Measurements from ENCODE around the gene NODAL. TPM values are rescaled to one million over a fixed set of nuclear protein-coding genes. Genes with fewer than 3 reads are reported as not detected.

The NODAL gene
- polyA plus RNA-seq, 4 donors = 0.04 to 0.16 TPM; not detected in 2

DNA sequence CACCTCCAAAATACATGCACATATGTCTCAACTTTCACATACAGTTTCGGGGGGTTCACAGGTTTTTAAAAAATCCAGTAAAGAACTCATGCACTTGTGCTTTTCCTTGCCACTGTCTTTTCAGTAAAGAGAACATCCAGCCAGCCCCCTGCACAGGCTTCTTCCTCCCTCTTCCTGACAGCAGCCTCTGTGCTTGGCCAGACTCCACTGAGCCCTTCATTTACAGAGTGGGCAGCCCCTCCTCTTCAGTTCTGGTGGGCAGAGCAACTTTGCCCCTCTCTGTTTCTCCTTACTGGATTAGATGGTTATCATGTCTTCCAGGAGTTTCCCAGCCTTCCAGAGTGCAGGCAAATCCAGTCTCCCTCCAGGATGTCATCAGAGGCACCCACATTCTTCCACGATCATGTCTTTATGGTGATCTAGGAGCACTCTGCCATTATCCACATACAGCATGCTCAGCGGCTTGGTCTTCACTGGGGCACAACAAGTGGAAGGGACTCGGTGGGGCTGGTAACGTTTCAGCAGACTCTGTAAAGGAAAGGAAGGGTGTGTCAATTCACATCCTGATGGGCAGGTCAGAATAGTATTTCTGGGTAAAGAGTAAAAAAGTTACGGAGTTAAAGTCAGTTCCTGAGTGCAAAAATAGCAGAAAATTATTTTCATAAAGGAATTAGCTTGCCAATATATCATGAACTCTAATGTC lies 8.8 kb downstream of the NODAL start:
- Histone ChIP-seq H3K4me3 (ENCODE audit: low read depth in 1 of 3, low read length in 3 of 3) (no peak overlapping the region), H3K27me3 (ENCODE audit: control insufficient read depth in 3 of 3, insufficient read depth in 3 of 3, low read length in 3 of 3) (no peaks in the 10 kb centered on the region), H3K9me3 (ENCODE audit: control insufficient read depth in 2 of 2, insufficient read depth in 1 of 2, low read depth in 1 of 2, low read length in 1 of 2) (no peaks in the 10 kb centered on the region), H3K36me3 (ENCODE audit: control insufficient read depth in 3 of 3, insufficient read depth in 2 of 3, low read depth in 1 of 3, low read length in 3 of 3) (peaks cover 5 to 38% (median 5%) of the 10 kb centered on the region in 3 donors), H3K4me1 (ENCODE audit: control insufficient read depth in 3 of 3, insufficient read depth in 2 of 3, low read depth in 1 of 3, low read length in 2 of 3) (peaks cover 0 to 16% (median 7%) of the 10 kb centered on the region in 3 donors), H3K27ac (ENCODE audit: low read depth in 1 of 3, low read length in 2 of 3) (no peak overlapping the region)
- no peak for DNase-seq
- WGBS, 3 donors = 60 to 72% (median 64%) methylated on average over 6 of the region's 6 CpGs
- FAIRE-seq = no peak

DNA sequence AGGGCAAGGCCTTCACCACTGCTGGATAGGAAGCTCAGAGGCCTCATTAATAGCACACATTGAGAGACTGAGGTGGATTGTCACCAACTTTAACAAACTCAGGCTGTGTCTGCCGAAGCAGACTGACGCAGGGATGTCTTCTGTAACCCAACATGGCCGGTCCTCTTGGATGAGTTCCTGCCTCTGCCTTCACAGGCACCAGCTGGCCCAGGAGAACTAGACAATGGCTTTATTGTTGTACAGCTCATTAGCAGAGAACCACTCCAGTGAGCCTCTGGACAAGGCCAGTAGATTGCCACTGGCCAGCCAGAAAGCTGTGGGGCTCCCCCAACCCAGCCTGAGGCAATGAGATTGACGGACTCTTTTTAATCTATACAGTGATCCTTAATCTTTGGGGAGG lies 9.4 kb downstream of the NODAL start:
- FAIRE-seq (no peak), DNase-seq (no peak)
- 29 to 57% (median 49%) methylated on average over 4 of the region's 4 CpGs for WGBS, 3 donors

DNA sequence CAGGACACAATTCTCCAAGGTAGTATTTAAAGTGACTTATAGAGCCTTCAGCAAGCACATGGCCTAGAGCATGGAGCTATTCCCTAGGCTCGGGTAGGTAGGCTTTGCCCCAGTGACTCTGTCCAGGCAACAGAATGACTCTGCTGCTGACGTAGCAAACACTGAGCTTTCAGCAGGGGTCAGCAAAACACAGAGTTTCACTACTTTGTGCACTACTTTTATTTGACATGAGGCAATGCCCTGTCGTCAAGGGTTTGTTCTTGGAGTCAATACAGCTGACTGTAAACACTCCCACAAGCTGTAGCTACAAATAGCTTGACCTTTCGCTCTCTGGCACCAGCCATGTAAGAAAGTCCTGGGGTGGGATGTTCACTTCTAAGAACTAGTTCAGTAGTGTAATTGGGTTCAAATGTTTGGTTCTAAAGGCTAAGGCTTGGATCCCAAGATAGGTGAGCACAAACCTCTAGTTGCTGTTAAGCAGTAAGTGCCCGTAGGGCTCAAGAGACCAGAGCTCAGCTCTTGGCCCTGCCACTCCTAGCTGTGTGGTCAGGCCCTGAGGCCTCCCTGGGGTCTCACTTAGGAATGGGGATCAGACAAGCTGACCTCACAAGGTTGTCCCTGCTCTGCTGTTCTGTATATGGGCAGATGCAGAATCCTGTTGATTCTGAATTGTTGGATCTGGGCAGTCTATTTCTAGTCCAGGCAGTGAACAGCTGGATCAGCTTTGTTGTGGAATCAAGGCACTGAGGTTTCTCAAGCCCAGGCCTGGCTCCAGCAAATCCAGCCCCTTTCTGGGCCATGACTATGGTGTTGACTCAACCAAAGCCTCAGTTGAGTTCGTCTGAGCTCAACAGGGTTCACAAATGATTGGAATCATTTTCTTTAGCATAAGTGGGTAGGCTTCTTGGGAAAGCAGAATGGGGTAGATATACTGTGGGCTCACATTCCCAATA lies 10.7 kb downstream of the NODAL start:
- peak overlapping the region in 2 of 3 donors; percentile 55 to 89 for H3K27ac ChIP-seq (ENCODE audit: low read depth in 1 of 3, low read length in 2 of 3)
- no peak overlapping the region for H3K4me3 ChIP-seq (ENCODE audit: low read depth in 1 of 3, low read length in 3 of 3)
- no peak for FAIRE-seq
- no peaks in the 10 kb centered on the region for H3K9me3 ChIP-seq (ENCODE audit: control insufficient read depth in 2 of 2, insufficient read depth in 1 of 2, low read depth in 1 of 2, low read length in 1 of 2)
- H3K4me1 ChIP-seq (ENCODE audit: control insufficient read depth in 3 of 3, insufficient read depth in 2 of 3, low read depth in 1 of 3, low read length in 2 of 3) = peaks cover 0 to 16% (median 7%) of the 10 kb centered on the region in 3 donors
- WGBS, 3 donors = 47 to 70% (median 65%) methylated on average over 6 of the region's 6 CpGs
- DNase-seq = peak; percentile 17 to 81
- H3K36me3 ChIP-seq (ENCODE audit: control insufficient read depth in 3 of 3, insufficient read depth in 2 of 3, low read depth in 1 of 3, low read length in 3 of 3) = peaks cover 6 to 46% (median 7%) of the 10 kb centered on the region in 3 donors
- H3K27me3 ChIP-seq (ENCODE audit: control insufficient read depth in 3 of 3, insufficient read depth in 3 of 3, low read length in 3 of 3) = no peaks in the 10 kb centered on the region

More for the DNA sequence above, 9.4 kb downstream of the NODAL start:
- Histone ChIP-seq H3K27ac (ENCODE audit: low read depth in 1 of 3, low read length in 2 of 3) (peak overlapping the region in 2 of 3 donors; percentile 13 to 89), H3K9me3 (ENCODE audit: control insufficient read depth in 2 of 2, insufficient read depth in 1 of 2, low read depth in 1 of 2, low read length in 1 of 2) (no peaks in the 10 kb centered on the region), H3K4me3 (ENCODE audit: low read depth in 1 of 3, low read length in 3 of 3) (no peak overlapping the region), H3K27me3 (ENCODE audit: control insufficient read depth in 3 of 3, insufficient read depth in 3 of 3, low read length in 3 of 3) (no peaks in the 10 kb centered on the region), H3K36me3 (ENCODE audit: control insufficient read depth in 3 of 3, insufficient read depth in 2 of 3, low read depth in 1 of 3, low read length in 3 of 3) (peaks cover 5 to 41% (median 7%) of the 10 kb centered on the region in 3 donors), H3K4me1 (ENCODE audit: control insufficient read depth in 3 of 3, insufficient read depth in 2 of 3, low read depth in 1 of 3, low read length in 2 of 3) (peaks cover 0 to 16% (median 7%) of the 10 kb centered on the region in 3 donors)

DNA sequence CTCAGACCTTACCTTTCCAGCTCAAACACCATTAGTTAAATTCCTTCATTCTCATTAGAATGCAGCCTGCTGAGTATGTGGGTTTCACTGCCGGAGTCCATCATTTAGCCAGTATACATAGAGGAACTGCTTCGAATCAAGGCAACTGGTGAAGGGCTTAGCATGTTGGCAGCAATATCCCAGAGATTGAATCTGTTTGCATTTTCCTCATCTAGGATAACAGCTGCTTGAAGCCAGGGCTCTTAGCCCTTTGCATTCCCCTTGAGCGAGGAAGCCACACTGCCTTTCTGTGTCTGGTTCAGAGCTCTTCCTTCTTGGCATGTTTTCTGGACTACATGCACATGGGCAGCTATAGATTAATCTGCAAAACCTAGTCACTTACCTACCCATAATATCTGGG lies 14.7 kb downstream of the NODAL start:
- WGBS, 3 donors = 81 to 92% (median 81%) methylated on average over 3 of the region's 3 CpGs
- peaks cover 18 to 50% (median 26%) of the 10 kb centered on the region in 3 donors for H3K36me3 ChIP-seq (ENCODE audit: control insufficient read depth in 3 of 3, insufficient read depth in 2 of 3, low read depth in 1 of 3, low read length in 3 of 3)
- no peak for FAIRE-seq
- peaks cover 0 to 14% (median 6%) of the 10 kb centered on the region in 3 donors for H3K4me1 ChIP-seq (ENCODE audit: control insufficient read depth in 3 of 3, insufficient read depth in 2 of 3, low read depth in 1 of 3, low read length in 2 of 3)
- H3K27me3 ChIP-seq (ENCODE audit: control insufficient read depth in 3 of 3, insufficient read depth in 3 of 3, low read length in 3 of 3) = no peaks in the 10 kb centered on the region
- no peak overlapping the region for H3K4me3 ChIP-seq (ENCODE audit: low read depth in 1 of 3, low read length in 3 of 3)
- H3K9me3 ChIP-seq (ENCODE audit: control insufficient read depth in 2 of 2, insufficient read depth in 1 of 2, low read depth in 1 of 2, low read length in 1 of 2) = no peaks in the 10 kb centered on the region
- DNase-seq = no peak
- H3K27ac ChIP-seq (ENCODE audit: low read depth in 1 of 3, low read length in 2 of 3) = no peak overlapping the region

DNA sequence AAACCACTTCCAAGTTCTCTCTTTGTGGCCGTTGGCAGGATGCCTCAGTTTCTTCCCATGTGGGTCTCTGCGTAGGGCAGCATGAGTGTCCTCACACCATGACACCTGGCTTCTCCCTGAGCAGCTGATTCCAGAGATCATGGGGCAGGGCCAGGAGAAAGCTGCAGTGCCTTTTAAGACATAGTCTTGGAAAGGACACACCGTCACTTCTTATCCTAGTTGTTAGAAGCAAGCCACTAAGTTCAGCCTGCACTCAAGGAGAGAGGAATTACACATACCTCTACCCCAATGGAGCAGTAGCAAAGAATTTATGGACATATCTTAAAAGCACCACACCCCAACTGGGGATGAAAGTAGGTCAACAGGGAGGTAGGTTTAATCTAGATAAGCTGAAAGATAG lies 16.4 kb downstream of the NODAL start:
- Histone ChIP-seq H3K36me3 (ENCODE audit: control insufficient read depth in 3 of 3, insufficient read depth in 2 of 3, low read depth in 1 of 3, low read length in 3 of 3) (peaks cover 19 to 55% (median 37%) of the 10 kb centered on the region in 3 donors), H3K27ac (ENCODE audit: low read depth in 1 of 3, low read length in 2 of 3) (no peak overlapping the region), H3K9me3 (ENCODE audit: control insufficient read depth in 2 of 2, insufficient read depth in 1 of 2, low read depth in 1 of 2, low read length in 1 of 2) (no peaks in the 10 kb centered on the region), H3K27me3 (ENCODE audit: control insufficient read depth in 3 of 3, insufficient read depth in 3 of 3, low read length in 3 of 3) (no peaks in the 10 kb centered on the region), H3K4me3 (ENCODE audit: low read depth in 1 of 3, low read length in 3 of 3) (no peak overlapping the region), H3K4me1 (ENCODE audit: control insufficient read depth in 3 of 3, insufficient read depth in 2 of 3, low read depth in 1 of 3, low read length in 2 of 3) (peaks cover 0 to 3% (median 0%) of the 10 kb centered on the region in 3 donors)
- 71 to 80% (median 78%) methylated on average over 3 of the region's 3 CpGs for WGBS, 3 donors
- FAIRE-seq (no peak), DNase-seq (no peak)

DNA sequence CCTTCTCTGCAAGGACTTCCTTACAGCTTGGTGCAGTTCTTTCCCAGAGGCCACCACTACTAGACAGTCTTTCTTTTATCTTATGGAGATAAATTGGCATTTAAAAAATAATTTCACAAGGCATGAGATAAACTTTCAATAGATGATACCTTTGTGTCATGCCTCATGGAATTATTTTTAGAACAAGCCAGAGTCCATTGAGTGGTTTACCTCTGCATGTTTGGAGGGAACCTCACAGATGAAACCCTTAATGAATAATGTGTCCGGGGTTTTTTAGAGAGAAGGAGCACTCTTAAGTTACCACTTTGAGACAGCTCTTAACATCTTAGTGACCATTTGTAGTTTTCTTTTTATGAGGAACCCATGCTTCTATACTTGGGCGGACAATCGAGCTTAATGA lies 17.2 kb downstream of the NODAL start:
- DNase-seq (no peak), FAIRE-seq (no peak)
- WGBS, 3 donors = 97 to 99% (median 98%) methylated on average over 3 of the region's 3 CpGs
- Histone ChIP-seq H3K4me1 (ENCODE audit: control insufficient read depth in 3 of 3, insufficient read depth in 2 of 3, low read depth in 1 of 3, low read length in 2 of 3) (no peaks in the 10 kb centered on the region), H3K4me3 (ENCODE audit: low read depth in 1 of 3, low read length in 3 of 3) (no peak overlapping the region), H3K27me3 (ENCODE audit: control insufficient read depth in 3 of 3, insufficient read depth in 3 of 3, low read length in 3 of 3) (no peaks in the 10 kb centered on the region), H3K9me3 (ENCODE audit: control insufficient read depth in 2 of 2, insufficient read depth in 1 of 2, low read depth in 1 of 2, low read length in 1 of 2) (no peaks in the 10 kb centered on the region), H3K27ac (ENCODE audit: low read depth in 1 of 3, low read length in 2 of 3) (no peak overlapping the region), H3K36me3 (ENCODE audit: control insufficient read depth in 3 of 3, insufficient read depth in 2 of 3, low read depth in 1 of 3, low read length in 3 of 3) (peaks cover 20 to 57% (median 37%) of the 10 kb centered on the region in 3 donors)

DNA sequence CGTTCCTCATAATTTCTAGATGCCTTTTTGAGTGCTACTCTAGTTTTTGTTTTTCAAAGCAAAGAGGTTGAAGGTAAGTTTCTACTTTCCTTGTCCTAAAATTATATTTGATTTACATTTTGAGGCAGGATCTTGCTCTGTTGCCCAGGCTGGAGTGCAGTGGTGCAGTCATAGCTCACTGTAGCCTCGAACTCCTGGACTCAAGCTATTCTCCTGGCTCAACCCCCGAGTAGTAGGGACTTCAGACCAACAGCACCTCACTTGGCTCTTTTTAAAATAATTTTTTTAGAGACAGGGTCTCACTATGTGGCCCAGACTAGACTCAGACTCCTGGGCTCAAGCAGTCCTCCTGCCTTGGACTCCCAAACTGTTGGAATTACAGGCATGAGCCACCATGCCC lies 22.8 kb downstream of the NODAL start:
- Histone ChIP-seq H3K4me3 (ENCODE audit: low read depth in 1 of 3, low read length in 3 of 3) (no peak overlapping the region), H3K27ac (ENCODE audit: low read depth in 1 of 3, low read length in 2 of 3) (no peak overlapping the region), H3K9me3 (ENCODE audit: control insufficient read depth in 2 of 2, insufficient read depth in 1 of 2, low read depth in 1 of 2, low read length in 1 of 2) (no peaks in the 10 kb centered on the region), H3K27me3 (ENCODE audit: control insufficient read depth in 3 of 3, insufficient read depth in 3 of 3, low read length in 3 of 3) (no peaks in the 10 kb centered on the region), H3K36me3 (ENCODE audit: control insufficient read depth in 3 of 3, insufficient read depth in 2 of 3, low read depth in 1 of 3, low read length in 3 of 3) (peaks cover 7 to 38% (median 26%) of the 10 kb centered on the region in 3 donors), H3K4me1 (ENCODE audit: control insufficient read depth in 3 of 3, insufficient read depth in 2 of 3, low read depth in 1 of 3, low read length in 2 of 3) (no peaks in the 10 kb centered on the region)
- no peak for FAIRE-seq
- 89 to 97% (median 92%) methylated on average over 3 of the region's 3 CpGs for WGBS, 3 donors
- no peak for DNase-seq

DNA sequence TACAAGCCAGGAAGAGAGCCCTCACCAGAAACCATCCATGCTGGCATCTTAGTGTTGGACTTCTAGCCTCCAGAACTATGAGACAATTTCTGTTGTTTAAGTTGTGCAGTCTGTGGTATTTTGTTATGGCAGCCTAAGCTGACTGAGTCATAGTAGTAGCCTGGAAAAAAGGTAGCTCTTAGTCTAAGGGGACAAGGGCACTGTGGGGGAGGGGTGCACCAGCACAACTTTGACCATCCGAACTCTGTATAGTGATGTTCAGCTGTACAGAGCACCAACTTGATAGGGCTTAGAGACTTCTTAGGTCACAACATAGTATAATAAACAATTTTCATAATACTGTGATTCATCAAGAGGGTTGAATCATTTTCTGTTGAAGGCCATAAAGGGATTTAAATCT lies 23.3 kb downstream of the NODAL start:
- no peaks in the 10 kb centered on the region for H3K9me3 ChIP-seq (ENCODE audit: control insufficient read depth in 2 of 2, insufficient read depth in 1 of 2, low read depth in 1 of 2, low read length in 1 of 2)
- H3K27ac ChIP-seq (ENCODE audit: low read depth in 1 of 3, low read length in 2 of 3) = peak overlapping the region in 1 of 3 donors; percentile 9
- WGBS, 3 donors = 70 to 92% (median 73%) methylated on average over 1 of the region's 1 CpG
- H3K27me3 ChIP-seq (ENCODE audit: control insufficient read depth in 3 of 3, insufficient read depth in 3 of 3, low read length in 3 of 3) = no peaks in the 10 kb centered on the region
- peaks cover 7 to 38% (median 21%) of the 10 kb centered on the region in 3 donors for H3K36me3 ChIP-seq (ENCODE audit: control insufficient read depth in 3 of 3, insufficient read depth in 2 of 3, low read depth in 1 of 3, low read length in 3 of 3)
- no peak for FAIRE-seq
- no peak overlapping the region for H3K4me3 ChIP-seq (ENCODE audit: low read depth in 1 of 3, low read length in 3 of 3)
- H3K4me1 ChIP-seq (ENCODE audit: control insufficient read depth in 3 of 3, insufficient read depth in 2 of 3, low read depth in 1 of 3, low read length in 2 of 3) = no peaks in the 10 kb centered on the region
- no peak for DNase-seq
